NCI-H2029 treated with DMSO at 0.1 percent for 48 hours (cell line): ENCODE data around the gene TUBB1.
"Not testable (repeated sequence)": the region's sequence is repeated elsewhere in the genome, so short reads cannot be mapped to it uniquely, and the experiment has no call there.

Experiments used
- DNase-seq: peaks from one replicate; lab custom pipeline; 2025; lab: John Stamatoyannopoulos, UW

TUBB1 gene

DNA sequence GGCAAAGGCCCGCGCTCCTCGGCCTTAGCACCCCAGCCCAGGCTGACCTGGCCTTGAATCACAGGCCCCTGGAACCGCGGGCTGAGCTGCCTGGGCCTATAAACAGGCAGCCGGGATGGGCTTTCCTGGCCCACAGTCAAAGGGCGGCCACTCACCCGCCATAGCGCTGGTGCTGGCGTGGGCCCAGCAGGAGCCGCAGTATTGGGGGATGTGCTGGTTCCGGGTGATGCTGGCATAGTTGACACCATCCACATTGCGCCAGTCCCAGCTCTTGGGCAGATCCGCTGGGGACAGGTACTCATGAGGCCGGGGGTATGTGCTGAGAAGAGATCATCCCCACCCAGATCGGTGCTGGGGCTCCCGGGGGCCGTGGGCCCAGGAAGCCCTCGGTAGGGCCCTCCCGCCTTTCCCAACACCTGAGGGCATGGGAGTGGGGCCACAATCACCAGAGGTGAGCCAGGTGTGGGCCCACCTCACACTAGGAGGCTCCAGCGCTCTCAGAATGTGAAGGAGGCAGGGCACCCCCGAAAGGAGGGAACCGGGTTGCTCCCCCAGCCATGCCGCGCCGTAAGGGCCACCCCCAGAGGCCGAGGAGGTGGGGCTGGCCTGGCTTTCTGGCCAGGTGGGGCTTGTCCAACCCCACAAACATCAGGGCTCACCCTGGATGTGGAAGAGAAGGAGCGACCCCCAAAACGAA lies 12.9 kb upstream of the TUBB1 start:
- DNase-seq = no peak

DNA sequence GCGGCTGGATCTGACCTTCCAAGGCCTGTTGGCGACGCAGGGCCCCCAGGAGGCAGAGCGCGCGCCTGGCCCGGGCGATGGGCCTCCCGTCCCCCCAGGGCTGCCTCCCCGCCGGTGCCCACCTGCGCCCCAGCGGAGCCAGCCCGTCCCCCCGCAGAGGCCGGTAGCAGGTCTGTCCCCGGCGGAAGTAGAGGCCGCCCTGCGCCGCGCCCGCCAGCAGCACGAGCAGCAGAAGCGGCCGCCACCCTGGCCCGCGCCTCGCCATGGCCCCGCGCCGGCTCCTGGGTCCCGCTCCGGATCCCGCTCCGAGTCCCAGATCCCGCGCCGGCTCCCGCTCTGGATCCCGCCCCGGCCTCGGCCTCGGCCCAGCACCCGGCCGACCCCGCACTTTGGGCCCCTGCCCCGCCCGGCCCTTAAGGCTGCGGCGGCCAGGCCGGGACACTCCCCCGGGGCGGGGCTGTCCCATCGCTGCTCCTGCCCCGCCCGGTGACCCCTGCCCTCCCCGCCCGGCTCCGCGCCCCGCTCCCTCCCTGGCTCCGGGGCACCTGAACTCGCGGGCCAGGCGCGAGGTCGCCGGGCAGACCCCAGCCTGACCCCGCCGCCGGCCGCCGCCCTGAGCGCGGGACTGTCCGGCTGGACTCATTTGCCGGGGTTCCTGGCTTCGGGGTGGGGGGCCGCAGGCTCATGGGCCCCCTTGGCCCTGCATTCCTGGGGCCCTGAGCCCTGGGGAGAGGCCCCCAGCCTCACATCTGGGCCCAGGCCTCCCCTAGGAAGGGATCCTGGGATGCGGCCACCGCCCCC lies 12.2 kb upstream of the TUBB1 start, which contains the start of gene CTSZ:
TSS of gene CTSZ (minus strand) at position 391 of the 801 bp plus-strand sequence. CDS start at position 265, 126 bp downstream.
- DNase-seq = no peak

DNA sequence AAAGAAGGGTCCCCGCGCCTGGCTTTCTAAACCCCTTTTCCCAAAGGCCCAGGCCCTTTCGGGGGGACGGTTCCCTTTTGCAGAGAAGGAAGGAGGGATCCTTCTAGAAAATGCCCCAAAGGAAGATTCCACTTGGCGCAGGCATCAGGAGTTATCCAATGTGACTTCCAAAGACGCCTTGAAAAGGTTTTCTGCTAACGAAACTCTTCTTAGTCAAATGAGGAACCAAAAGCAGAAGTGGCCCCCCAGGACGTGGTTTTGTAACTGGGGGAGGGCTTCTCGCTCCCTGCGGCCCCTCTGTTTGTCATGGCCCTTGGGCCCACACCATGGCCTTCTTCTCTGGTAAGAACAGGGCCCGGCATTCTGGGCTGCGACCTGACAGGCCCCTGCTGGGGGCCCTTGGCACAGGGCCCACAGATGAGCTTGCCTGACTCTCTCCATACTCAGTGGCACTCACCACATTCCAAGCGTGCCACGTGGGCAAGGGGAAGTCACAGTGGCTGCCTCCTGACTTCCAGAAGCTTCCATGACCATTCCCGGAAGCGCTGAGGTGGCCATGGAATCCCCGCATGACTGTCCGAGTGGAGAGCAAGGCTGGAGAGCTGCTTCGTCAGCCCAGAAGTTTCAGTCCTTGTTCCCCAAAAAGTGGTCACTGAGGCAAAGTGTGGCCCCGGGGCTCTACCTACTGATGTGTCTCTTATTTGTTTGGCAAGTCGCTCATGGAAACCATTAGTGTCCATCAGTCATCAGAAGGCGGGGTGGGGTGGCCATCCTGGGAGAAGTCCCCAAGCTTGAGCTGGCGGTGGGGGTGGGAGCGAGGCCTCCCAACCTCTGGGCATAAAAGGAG lies 11.3 kb upstream of the TUBB1 start:
- no peak for DNase-seq

DNA sequence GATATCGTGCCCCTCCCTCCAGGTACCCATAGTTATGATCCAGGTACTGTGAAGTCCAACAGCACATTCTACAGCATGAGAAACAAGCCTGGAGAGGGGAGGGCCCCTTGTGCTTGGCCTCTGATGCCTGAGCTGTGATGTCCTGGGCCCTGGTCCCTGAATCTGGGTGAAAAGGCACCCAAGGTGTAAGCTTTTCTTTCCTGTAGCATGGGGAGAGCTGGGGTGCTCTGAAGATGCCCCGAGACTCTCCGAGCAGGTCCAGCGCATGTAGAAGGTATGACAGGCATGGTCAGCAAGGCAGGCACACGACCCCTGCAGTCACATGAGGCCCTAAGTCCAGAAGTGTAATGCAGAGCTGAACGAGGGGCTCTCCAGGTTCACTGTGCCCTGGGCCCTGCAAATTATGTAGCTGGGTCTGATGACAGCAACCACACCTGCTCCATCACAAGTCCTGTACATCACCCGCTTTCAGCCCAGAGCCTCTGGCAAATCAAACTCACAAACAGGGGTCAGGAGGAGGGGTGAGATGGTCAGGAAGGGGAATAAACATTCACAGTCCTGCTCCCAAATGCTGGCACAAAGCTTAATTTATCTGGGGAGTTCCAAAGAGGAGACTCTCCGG lies 10.4 kb upstream of the TUBB1 start:
- no peak for DNase-seq

DNA sequence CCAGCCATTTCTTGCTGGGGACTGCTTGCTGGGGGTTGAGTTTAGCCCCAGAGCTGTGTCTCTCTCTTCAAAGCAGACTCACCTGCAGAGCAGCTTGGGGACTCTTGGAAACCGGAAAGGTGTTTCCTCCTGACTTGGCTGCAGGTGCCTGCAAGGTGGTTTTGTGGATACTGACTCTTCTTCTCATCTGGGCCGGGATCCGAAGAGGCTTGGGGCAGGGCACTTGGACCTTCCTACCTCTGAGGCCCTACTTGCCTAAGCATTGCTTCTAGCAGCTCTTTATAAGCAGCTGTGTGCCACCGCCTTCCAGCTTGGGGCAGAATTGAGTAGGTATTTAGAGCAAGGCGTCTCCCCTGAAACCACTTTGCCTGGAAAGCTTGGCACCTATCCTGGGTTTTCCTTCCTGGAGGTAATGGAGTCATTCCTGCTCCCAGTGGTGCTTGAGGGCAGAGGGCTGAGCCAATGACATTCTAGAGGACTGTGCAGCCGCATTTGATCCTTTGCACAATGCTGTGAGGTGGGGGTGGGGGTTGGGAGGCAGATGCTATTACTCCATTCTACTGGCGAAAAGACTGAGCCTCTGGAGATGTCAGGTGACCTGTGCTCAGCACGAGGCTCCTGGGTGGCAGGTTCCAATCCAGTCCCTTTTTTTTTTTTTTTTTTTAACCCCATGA lies 8.8 kb upstream of the TUBB1 start:
- DNase-seq = peak; percentile 68

DNA sequence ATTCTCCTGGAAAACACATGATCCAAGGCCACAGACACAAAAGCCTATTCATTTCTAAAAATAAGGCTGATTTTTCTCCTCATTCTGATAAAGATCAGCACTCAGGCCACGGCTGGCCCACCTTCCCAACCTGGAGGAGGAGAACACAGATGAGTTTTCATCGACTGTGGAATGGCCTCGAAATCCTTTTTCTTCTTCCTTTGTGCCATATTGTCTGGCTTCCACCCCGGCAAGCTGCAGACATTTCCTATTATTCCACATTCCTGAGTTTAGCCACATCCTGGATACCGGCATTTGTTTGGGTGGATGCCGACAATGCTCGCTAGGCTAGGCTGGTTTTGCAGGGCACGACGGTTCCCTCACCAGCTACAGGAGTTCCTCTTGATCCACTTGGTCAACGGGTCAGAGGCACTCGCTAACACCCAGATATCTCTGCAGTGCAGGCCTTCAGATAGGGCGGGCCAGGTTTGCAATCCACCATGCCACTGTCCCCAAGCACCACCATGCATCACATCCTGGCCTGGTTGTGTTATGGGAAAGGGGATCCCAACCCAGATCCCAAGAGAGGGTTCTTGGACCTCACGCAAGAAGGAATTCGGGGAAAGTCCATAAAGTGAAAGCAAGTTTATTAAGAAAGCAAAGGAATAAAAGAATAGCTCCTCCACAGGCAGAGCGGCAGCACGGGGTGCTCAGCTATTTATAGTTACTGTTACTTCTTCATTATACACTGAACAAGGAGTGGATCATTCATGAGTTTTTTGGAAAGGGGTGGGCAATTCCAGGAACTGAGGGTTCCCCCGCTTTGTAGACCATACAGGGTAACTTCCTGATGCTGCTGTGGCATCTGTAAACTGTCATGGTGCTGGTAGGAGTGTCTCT lies 8.0 kb upstream of the TUBB1 start:
- DNase-seq = no peak

DNA sequence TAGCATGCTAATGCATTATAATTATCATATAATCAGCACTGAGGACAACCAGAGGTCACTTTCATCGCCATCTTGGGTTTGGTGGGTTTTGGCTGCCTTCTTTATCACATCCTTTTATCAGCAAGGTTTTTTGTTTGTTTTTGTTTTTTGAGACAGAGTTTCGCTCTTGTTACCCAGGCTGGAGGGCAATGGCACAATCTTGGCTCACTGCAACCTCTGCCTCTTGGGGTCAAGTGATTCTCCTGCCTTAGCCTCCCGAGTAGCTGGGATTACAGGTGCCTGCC lies 7.4 kb upstream of the TUBB1 start:
- not testable (repeated sequence) for DNase-seq

DNA sequence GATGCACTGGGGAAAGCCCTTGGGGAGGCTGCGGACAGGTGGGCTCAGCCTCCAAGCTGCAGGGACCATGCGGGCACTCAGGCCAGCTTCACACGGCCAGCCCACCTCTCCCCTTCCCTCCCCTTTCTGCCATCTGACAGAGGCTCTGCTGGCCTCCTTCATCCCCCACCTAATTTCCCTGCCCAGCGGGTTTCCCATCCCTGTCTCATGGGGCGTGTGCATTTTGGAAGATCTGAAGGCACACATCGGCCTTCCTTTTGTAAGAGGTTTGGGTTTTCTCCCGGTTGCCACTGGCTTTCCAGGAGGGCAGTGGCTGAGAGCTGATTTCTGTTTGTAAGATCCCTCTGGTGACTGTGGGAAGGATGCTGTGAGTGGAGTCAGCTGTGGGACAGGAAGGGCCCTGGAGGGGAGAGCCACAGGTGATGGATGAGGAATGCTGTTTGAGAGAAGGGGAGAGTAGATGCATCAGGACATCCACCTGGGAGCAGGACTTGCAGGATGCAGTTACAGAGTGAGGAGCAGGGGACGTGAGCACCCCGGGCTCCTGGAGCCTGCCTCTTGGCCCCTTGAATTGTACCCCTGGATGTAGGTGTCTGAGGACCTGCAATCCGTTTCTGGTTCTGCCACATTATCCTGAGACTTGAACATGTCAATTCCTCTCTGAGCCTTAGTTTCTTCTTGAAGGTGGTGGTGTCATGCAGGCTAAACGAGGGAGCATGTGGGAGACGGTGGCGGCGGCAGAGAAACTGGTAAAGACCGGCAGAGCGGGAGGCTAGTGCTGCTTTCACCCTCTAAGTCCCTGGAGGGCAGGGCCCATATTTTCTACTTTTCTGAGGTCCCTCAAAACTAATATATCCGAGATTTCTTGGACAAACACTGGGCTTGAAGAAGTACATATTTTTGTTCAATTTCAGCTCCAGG lies 5.9 kb upstream of the TUBB1 start:
- DNase-seq = no peak

DNA sequence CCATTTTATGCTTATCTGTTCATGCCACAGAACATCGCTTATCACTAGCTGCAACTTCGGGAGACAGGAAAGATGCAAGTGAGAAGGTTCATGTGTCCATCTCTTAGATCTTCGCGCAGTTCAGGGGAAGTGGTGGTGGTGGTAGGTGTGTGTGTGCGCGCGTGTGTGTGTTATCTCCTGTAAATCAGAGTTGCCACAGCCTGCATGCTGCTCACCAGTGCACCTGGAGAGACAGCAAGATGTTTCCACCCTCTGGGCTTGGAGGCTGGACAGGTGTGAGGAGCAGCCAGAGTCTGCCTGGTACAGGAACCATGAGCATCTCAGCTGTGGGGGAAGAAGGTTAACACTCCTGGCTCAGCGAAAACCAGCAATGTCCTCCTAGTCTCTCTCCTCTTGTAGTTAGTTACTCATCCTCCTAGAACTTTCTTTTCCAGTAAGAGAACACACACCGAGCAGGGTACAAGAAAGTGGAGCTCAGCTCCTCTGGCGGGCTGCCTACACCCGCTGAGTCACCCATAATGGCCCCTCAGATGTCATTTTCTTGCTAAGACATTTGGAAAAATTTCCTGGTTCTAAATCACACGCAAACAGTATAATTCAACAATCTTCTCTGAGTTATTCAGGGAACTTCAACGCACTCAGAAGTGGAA lies 5.1 kb upstream of the TUBB1 start:
- DNase-seq = no peak

DNA sequence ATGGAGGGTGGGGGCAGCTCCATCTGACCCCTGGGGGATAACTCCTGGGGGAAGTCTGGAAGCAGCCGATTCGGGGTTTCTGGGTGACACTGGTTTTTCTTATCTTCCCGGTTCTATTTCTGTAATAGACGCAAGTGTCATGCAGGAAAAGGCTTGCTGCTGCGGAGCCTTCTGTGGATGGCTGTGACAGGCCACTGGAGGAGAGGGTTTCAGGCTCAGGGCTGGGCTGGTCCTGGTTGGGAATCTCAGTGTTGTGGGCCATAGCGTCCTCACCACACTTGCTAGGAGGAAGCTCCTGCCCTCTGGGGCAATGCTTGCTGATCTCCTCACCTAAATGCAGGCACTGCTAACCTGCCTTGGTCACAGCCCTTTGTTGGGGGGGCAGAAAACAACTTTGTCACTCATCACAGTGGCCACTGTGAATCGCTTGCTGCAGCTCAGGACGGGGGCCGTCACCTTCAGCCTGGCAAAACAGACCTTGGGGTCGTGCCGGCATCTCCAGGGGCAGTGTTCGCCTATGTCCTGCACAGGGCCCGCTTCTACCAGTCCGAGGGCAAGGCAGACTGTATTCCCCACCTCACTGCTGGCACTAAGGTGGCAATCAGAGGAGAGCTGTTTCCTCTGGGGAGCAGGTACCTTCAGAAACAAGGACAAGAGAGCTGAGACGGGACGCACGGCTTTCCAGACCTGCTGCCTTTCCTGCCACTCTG lies 4.4 kb upstream of the TUBB1 start:
- no peak for DNase-seq

DNA sequence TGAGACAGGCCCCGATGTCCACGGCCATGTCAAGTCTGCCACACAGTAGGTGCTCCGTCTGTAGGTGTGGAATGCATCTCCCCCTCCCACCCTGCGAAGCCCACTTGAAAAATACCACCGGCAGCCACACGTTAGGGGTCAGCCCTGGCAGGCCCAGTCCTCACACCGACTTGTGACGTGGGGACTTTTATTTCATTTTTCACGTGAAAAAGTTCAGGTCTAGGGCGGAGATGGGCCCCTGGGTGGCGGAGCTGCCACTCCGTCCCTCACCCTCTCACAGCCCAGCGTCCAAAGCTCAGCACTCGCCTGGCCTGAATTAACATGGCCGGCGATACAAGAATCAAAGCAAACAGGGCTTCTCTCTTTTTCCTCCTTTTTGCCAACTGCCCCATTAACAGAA lies 3.8 kb upstream of the TUBB1 start:
- DNase-seq = no peak

DNA sequence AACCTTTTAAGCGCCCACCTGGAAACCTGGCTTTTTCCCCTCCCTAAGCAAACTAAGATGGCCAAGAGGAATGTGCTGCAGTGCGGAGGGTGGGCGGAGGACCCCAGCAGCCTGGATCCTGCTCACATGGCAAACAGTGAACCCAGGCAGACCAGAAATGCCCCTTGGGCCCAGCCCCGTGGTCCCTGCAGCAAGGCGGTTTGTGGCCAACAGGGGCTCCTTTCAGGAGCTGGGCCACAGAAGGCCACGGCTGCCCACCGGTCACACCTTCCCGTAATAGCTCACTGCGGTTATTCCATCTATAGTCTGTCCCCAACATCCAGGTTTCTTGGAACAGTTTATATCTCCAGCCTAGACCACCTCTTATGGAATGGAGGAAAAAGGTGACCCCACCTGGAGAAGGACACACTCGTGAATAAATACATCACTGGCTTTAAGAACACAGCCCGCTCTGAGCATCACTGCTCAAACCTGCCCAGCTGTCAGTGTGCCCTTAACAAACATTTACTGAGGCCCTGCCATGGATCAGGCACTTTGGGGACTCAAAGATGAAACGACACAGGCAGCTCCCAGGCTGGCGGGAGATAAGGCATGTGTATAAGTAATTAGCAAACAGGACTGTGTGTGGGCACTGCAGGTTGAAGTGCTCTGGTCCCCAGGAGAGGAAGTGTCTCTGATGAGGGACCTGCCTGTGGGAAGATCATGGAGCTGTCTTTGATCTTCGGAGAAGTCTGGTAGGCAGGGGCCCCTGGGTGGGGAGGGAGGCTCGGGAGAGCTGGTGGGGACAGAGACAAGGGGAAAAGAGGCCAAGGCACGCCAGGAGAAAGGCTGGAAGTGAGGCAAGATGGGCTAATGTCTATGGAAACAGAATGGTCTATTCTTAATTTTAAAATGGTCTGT lies 3.2 kb upstream of the TUBB1 start:
- no peak for DNase-seq

DNA sequence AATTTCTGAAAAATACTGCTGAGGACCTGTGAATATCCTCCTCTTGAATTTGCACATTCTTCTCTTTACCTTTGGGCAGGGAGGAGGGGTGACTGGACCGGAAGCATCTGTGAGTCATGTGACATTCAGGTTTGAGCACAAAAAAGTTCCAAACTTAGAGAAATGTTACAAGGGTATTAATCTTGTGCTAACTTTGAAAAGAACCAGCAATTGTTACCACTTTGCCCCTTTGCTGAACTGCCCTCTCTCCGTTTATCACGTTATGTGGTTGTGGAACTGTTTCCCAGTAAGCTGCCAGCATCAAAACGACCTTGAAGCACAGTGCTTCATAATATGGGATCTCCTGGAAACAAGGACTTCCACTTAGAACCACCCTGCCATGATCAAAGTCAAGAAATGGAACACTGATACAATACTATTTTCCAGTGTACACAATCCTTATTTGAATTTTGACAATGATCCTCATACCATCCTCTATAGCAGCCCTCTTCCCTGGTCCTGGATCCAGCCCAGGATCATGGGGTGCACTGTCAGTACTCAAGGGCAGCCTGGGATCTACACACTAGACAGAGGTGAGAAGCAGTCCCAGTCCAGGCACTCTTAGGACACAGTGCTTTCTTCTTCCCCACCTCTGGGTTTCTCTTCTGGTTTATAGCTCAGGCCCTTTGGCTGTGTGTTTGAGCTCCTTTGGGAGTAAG lies 2.3 kb upstream of the TUBB1 start:
- DNase-seq = no peak

DNA sequence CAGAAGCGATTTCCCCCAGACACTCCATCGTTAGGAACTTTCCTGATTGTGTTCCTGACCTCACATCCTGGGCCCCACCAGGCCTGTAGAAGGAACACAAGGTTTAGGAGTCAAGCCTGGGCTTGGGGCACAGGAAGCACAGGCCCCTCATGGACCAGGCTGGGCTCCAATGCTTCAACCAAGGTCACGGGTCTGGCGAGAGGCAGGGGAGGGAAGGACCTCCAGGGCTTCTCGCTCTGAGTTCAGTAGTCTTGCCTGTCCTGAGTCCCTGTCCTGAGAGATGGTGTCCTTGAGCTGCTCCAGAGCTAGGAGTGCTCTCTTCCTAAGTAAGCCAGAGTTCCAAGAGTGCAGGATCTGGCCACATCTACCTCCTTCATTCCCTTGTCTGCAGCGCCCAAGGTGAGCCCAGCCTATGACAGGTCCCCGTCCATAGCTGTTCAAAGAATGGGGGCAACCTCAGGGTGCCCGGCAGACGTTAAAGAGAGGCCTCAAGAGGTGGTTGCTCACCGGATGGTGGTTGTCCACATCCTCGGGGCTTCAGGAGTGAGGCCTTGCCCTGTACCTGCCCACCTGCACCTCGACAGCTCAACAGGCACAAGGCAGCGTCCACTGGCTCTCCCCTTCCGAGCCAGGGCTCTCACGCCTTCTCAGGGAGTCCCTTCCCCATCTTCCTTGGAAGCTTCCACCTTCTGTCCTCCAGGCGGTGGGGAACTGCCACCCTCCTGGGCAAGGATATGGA lies 1.6 kb upstream of the TUBB1 start:
- no peak for DNase-seq

DNA sequence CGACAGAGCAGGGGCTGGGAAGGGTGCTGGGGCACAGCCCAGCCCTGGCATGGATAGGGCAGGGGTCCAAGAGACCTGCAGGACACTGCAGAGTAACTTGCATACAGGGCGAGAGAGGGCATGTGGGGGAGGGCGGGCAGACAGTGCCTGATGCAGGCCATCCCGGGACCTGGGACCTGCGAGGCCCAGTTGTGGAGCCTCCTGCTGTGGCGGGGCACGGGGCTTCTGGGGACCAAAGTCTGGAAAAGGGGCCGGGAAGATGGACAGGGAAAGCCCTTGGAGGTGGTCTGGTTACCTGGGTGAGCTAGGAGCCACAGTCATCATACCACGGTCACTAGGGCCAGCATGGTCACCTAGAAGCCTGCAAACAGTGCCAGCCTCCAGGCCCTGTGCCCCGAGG lies 412 bp upstream of the TUBB1 start:
- no peak for DNase-seq

DNA sequence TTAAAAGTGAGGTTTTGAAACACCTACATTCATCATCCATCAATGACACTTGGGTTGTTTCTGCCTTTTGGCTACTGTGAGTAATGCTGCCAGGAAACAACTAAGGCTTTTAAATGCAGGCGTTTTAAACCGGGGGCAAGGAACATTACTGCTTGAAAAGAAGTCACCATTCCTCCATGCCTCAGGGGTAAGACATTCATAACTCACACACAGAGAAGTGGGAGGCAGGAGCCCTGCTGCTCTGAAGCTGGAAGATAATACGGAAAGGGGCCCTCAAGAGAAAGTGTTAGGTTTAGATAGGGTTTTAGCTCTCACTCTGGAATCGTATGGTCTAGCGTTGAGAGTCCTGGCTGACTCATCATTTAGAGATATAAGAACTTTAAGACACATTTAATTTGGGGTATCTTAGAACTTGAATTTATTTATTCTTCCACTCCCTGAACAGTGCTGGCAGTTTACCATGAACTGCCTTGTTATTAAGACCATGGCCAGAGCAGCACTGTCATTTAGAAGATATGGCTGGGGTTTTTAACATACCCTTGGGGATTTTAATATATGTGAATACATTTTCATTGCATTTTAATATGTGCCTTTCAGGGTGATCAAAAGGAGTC lies 1.8 kb downstream of the TUBB1 start:
- DNase-seq = no peak
